CD4-positive, CD25-positive, alpha-beta regulatory T cell (primary cell): ENCODE data around the gene ALG5. TPM values are rescaled to one million over a fixed set of nuclear protein-coding genes. Genes with fewer than 3 reads are reported as not detected.
A peak's percentile ranks its signal among the peaks of the same experiment; 100 is the strongest.

ENCODE experiments used
- ATAC-seq, 2 donors: fragments of 150-1000 bp; cut with Tn5 transposase; one replicate each; pipeline ENCODE4 v1.10.0; 2021; ENCODE audit warnings: low read depth in 2 of 2, moderate number of reproducible peaks in 2 of 2, moderate library complexity in 1 of 2
- DNase-seq, 3 donors: peaks; one replicate each; pipeline versions ENCODE4 v3.0.0 to v3.0.0-alpha.2; 2012 to 2022; ENCODE audit warnings: mixed read lengths in 1 of 3
- H3K27ac ChIP-seq: one replicate; pipeline ENCODE4 v1.7.0; 2013; ENCODE audit warnings: mild to moderate bottlenecking, low read length; ENCODE audit not compliant: insufficient read depth, poor library complexity, severe bottlenecking
- H3K27me3 ChIP-seq: one replicate; pipeline ENCODE4 v1.7.0; 2013; ENCODE audit warnings: low read length; ENCODE audit not compliant: control insufficient read depth, insufficient read depth
- H3K36me3 ChIP-seq: one replicate; pipeline ENCODE4 v1.7.0; 2013; ENCODE audit warnings: mild to moderate bottlenecking, low read length, moderate library complexity; ENCODE audit not compliant: control insufficient read depth, insufficient read depth
- H3K4me1 ChIP-seq: 2 replicates; pipeline ENCODE4 v1.7.0; 2013; ENCODE audit warnings: mild to moderate bottlenecking, low read length; ENCODE audit not compliant: insufficient read depth, control insufficient read depth, poor library complexity, severe bottlenecking
- H3K4me3 ChIP-seq: one replicate; pipeline ENCODE4 v1.7.0; 2013; ENCODE audit warnings: low read depth, mild to moderate bottlenecking, low read length, moderate library complexity
- H3K9me3 ChIP-seq, 2 experiments: 1 replicate in 1 of 2; 2 replicates in 1 of 2; pipeline ENCODE4 v1.7.0; 2013; ENCODE audit warnings: low read length in 2 of 2, mild to moderate bottlenecking in 1 of 2, moderate library complexity in 1 of 2; ENCODE audit not compliant: control insufficient read depth in 2 of 2
- H3K27ac Mint-ChIP-seq, 3 donors: one replicate each; pipeline ENCODE4 v1.8.0; 2020 to 2022; ENCODE audit warnings: mild to moderate bottlenecking in 3 of 3, mixed read lengths in 3 of 3, moderate library complexity in 2 of 3
- H3K27me3 Mint-ChIP-seq: one replicate; pipeline ENCODE4 v1.8.0; 2022; ENCODE audit warnings: mild to moderate bottlenecking, mixed read lengths
- H3K36me3 Mint-ChIP-seq: one replicate; pipeline ENCODE4 v1.8.0; 2020; ENCODE audit warnings: mixed read lengths
- H3K4me1 Mint-ChIP-seq, 4 donors: one replicate each; pipeline ENCODE4 v1.8.0; 2020 to 2022; ENCODE audit warnings: mixed read lengths in 4 of 4, mild to moderate bottlenecking in 1 of 4
- H3K4me3 Mint-ChIP-seq, 4 donors: one replicate each; pipeline ENCODE4 v1.8.0; 2020 to 2022; ENCODE audit warnings: mild to moderate bottlenecking in 4 of 4, mixed read lengths in 4 of 4, moderate library complexity in 3 of 4
- H3K9me3 Mint-ChIP-seq, 7 donors: one replicate each; pipeline ENCODE4 v1.8.0; 2020 to 2022; ENCODE audit warnings: mixed read lengths in 7 of 7, mild to moderate bottlenecking in 3 of 7, moderate library complexity in 2 of 7
- polyA plus RNA-seq, 4 donors: library from polyadenylated mRNA; unstranded; fragments of 300-500 nt; fragmentation: Illumina TruSeq; gene quantifications; one replicate each; pipeline ENCODE4 v1.2.3, GENCODE V29; 2021
- total RNA-seq: library from RNA; stranded (reverse); gene quantifications from one replicate; pipeline ENCODE4 v1.2.3, GENCODE V29; 2022

Gene ALG5
- total and polyA plus RNA-seq, 5 donors from 2014 or later, result 20.1 to 97.7 (median 76.6) TPM

DNA sequence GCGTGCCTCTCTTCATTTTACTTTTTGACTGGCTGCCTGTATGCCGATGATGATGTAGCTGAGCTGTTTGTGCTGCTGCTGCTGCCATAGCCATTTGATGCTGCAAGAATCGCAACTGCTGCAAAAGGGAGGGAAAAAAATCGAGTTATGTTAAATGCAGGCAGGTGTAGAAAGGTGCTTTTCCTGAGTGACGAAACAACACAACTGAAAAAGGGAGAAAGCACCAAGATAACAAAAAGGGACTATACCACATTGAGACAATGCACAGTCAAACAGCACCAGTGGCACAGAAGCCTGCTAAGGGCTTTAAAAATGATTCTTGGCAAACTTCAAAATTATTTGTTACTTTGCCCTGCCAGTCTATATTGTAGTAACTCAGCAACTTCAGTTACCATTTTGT, 10.6 kb upstream of the ALG5 start:
- Histone ChIP-seq H3K4me3 (no peak overlapping the region), H3K27ac (no peak overlapping the region), H3K9me3 (no peaks in the 10 kb centered on the region), H3K4me1 (no peaks in the 10 kb centered on the region), H3K36me3 (peaks cover 83% of the 10 kb centered on the region), H3K27me3 (no peaks in the 10 kb centered on the region)
- Mint-ChIP-seq H3K4me3 (no peak overlapping the region), H3K27me3 (no peaks in the 10 kb centered on the region), H3K9me3 (no peaks in the 10 kb centered on the region), H3K4me1 (peaks cover 7 to 16% (median 13%) of the 10 kb centered on the region in 4 donors), H3K36me3 (peaks cover 47% of the 10 kb centered on the region), H3K27ac (no peak overlapping the region)
- DNase-seq (no peak), ATAC-seq (no peak)

- ATAC-seq, result no peak
- no peak for DNase-seq
- no peaks in the 10 kb centered on the region for H3K27me3 ChIP-seq
- H3K4me1 Mint-ChIP-seq, result peaks cover 22 to 49% (median 32%) of the 10 kb centered on the region in 4 donors
- H3K27ac ChIP-seq, result peak overlapping the region; percentile 98
- H3K36me3 Mint-ChIP-seq, result peaks cover 20% of the 10 kb centered on the region
- no peaks in the 10 kb centered on the region for H3K9me3 ChIP-seq
- H3K4me3 Mint-ChIP-seq, result peak overlapping the region; percentile 96 to 100 (median 100)
- H3K4me1 ChIP-seq, result peaks cover 26% of the 10 kb centered on the region
- H3K9me3 Mint-ChIP-seq, result no peaks in the 10 kb centered on the region
- H3K27ac Mint-ChIP-seq, result peak overlapping the region; percentile 100
- H3K27me3 Mint-ChIP-seq, result peaks cover 15% of the 10 kb centered on the region
- peaks cover 32% of the 10 kb centered on the region for H3K36me3 ChIP-seq
- H3K4me3 ChIP-seq, result peak overlapping the region; percentile 99
These were observed 2.7 kb upstream of the ALG5 start for GRCh38 chr13:37001921-37002250.

- peaks cover 26% of the 10 kb centered on the region for H3K4me1 ChIP-seq
- no peaks in the 10 kb centered on the region for H3K27me3 ChIP-seq
- peak overlapping the region; percentile 93 for H3K4me3 ChIP-seq
- DNase-seq (peak in 2 of 3 donors; percentile 10 to 33), ATAC-seq (no peak)
- Mint-ChIP-seq H3K36me3 (peaks cover 12% of the 10 kb centered on the region), H3K27ac (peak overlapping the region; percentile 100), H3K4me3 (peak overlapping the region; percentile 96 to 100 (median 100)), H3K9me3 (no peaks in the 10 kb centered on the region), H3K4me1 (peaks cover 29 to 46% (median 38%) of the 10 kb centered on the region in 4 donors), H3K27me3 (peaks cover 15% of the 10 kb centered on the region)
- H3K9me3 ChIP-seq, result no peaks in the 10 kb centered on the region
- peak overlapping the region; percentile 70 for H3K27ac ChIP-seq
- H3K36me3 ChIP-seq, result peaks cover 20% of the 10 kb centered on the region
These were observed 507 bp downstream of the ALG5 start for GRCh38 chr13:36998624-36999041.

- ATAC-seq (no peak), DNase-seq (no peak)
- Mint-ChIP-seq H3K36me3 (peaks cover 15% of the 10 kb centered on the region), H3K4me1 (peaks cover 29 to 46% (median 38%) of the 10 kb centered on the region in 4 donors), H3K4me3 (peak overlapping the region; percentile 96 to 100 (median 100)), H3K9me3 (no peaks in the 10 kb centered on the region), H3K27me3 (peaks cover 15% of the 10 kb centered on the region), H3K27ac (peak overlapping the region; percentile 95 to 100 (median 100))
- Histone ChIP-seq H3K4me3 (peak overlapping the region; percentile 93), H3K4me1 (peaks cover 26% of the 10 kb centered on the region), H3K27me3 (no peaks in the 10 kb centered on the region), H3K36me3 (peaks cover 23% of the 10 kb centered on the region), H3K9me3 (no peaks in the 10 kb centered on the region), H3K27ac (no peak overlapping the region)
These were observed 1.3 kb downstream of the ALG5 start for GRCh38 chr13:36997716-36998427.

DNA sequence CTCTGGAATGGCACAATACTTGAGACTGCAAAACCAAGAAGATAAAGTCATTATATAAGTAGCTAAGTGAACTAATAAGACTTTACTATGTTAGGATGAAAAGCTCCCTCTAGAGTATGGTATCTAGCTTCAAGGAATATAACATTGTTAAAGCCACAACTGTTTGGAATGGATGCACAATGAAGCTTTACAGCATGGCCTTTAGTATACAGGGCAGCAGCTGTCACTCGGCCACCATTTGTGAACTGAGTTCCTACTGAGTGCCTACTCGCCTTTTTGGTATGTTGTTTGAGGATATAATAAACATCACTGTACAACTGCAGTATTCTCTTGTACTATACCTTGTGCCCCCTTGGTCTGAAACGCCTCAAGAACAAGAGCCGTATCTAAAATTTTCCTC, 6.8 kb downstream of the ALG5 start:
- H3K9me3 ChIP-seq, result no peaks in the 10 kb centered on the region
- no peak overlapping the region for H3K4me3 Mint-ChIP-seq
- no peaks in the 10 kb centered on the region for H3K4me1 ChIP-seq
- H3K36me3 Mint-ChIP-seq, result peaks cover 52% of the 10 kb centered on the region
- DNase-seq (no peak), ATAC-seq (no peak)
- H3K9me3 Mint-ChIP-seq, result no peaks in the 10 kb centered on the region
- H3K27ac Mint-ChIP-seq, result no peak overlapping the region
- H3K27ac ChIP-seq, result no peak overlapping the region
- H3K36me3 ChIP-seq, result peaks cover 76% of the 10 kb centered on the region
- H3K4me3 ChIP-seq, result no peak overlapping the region
- no peaks in the 10 kb centered on the region for H3K27me3 Mint-ChIP-seq
- H3K27me3 ChIP-seq, result no peaks in the 10 kb centered on the region
- peaks cover under 1 to 27% (median 13%) of the 10 kb centered on the region in 4 donors for H3K4me1 Mint-ChIP-seq

DNA sequence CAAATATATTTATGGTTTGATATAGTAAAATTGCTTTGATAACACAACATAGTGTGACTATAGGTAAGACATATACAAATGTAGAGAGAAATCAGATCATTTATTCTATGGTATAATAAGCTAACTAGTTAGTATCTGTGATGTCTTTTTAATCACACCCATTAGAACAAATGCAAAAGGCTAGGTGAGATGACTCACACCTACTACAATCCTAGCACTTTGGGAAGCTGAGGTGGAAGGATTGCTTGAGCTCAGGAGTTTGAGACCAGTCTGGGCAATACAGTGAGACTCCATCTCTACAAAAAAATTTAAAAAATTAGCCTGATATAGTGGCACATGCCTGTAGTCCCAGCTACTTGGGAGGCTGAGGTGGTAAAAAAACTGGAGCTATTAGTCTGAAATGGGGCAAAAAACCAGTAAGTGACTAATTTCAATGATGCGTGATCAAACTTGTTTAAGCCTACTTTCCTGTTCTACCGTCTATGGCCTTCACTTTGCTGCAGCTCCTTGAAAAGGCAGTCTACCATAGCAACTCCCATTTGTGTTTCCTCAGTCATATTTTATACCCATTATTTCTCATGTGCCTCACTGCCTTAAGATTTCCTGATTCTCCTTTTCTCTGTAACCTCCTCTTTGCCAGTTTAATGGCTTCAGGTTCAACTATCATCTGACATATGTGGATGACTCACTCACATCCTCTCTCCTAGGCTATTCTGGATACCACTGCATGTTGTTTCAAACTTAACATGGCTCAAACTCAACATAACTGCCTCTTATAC, 12.5 kb downstream of the ALG5 start:
- Histone ChIP-seq H3K9me3 (no peaks in the 10 kb centered on the region), H3K4me1 (no peaks in the 10 kb centered on the region), H3K4me3 (no peak overlapping the region), H3K27ac (no peak overlapping the region), H3K36me3 (peaks cover 83% of the 10 kb centered on the region), H3K27me3 (no peaks in the 10 kb centered on the region)
- Mint-ChIP-seq H3K27me3 (no peaks in the 10 kb centered on the region), H3K4me1 (peaks cover 0 to 14% (median under 1%) of the 10 kb centered on the region in 4 donors), H3K9me3 (no peaks in the 10 kb centered on the region), H3K27ac (no peak overlapping the region), H3K36me3 (peaks cover 52% of the 10 kb centered on the region), H3K4me3 (no peak overlapping the region)
- DNase-seq, result no peak
- no peak for ATAC-seq

DNA sequence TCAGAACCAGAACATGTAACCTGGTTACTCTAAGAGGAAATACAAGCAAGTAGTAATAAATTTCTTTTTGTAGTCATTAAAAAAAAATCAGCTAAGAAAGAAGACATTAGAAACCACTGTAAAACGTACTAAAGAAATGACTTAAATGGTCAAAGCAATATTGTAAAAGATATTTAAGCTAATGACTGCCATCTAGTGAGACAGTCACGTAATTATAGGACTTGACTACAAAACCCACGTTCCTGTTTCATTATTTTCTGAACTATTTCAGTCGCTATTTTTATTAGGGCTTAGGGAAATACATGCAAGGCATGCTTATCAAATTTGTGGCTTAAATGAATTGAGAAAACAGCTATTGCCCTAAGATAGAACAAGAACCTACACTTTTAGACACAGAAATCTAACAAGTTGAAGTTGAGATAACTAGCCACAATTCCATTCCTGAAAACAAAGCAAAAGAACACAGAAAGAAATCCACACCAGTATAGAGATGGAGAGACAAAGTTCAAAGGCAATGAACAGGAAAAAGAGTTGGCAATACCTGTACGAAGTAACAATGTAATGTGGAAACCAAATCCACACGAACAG, 17.9 kb downstream of the ALG5 start:
- Histone ChIP-seq H3K9me3 (no peaks in the 10 kb centered on the region), H3K27ac (no peak overlapping the region), H3K36me3 (peaks cover 47% of the 10 kb centered on the region), H3K27me3 (no peaks in the 10 kb centered on the region), H3K4me3 (no peak overlapping the region), H3K4me1 (no peaks in the 10 kb centered on the region)
- H3K9me3 Mint-ChIP-seq, result no peaks in the 10 kb centered on the region
- DNase-seq (peak in 2 of 3 donors; percentile 14 to 56), ATAC-seq (no peak)
- H3K4me3 Mint-ChIP-seq, result no peak overlapping the region
- no peaks in the 10 kb centered on the region for H3K27me3 Mint-ChIP-seq
- no peak overlapping the region for H3K27ac Mint-ChIP-seq
- peaks cover 3 to 6% (median 4%) of the 10 kb centered on the region in 4 donors for H3K4me1 Mint-ChIP-seq
- peaks cover 24% of the 10 kb centered on the region for H3K36me3 Mint-ChIP-seq
